HG03442 (cell line): ENCODE results near the gene SDHC.
"Not testable (repeated sequence)": the region's sequence is repeated elsewhere in the genome, so short reads cannot be mapped to it uniquely, and the experiment has no call there.

ENCODE experiments used
- ATAC-seq: cut with Tn5 transposase; IDR thresholded peaks from one replicate; pipeline ENCODE4 v1.9.1; 2021; ENCODE audit warnings: mild to moderate bottlenecking, moderate library complexity; ENCODE audit not compliant: unreplicated experiment

The SDHC gene

GRCh38 chr1:161381707-161382106 is 67.5 kb downstream of the SDHC start:
- ATAC-seq = no peak

GRCh38 chr1:161382214-161383019 is 68.2 kb downstream of the SDHC start:
- ATAC-seq = no peak

GRCh38 chr1:161388639-161389038 is 74.5 kb downstream of the SDHC start:
- no peak for ATAC-seq

DNA sequence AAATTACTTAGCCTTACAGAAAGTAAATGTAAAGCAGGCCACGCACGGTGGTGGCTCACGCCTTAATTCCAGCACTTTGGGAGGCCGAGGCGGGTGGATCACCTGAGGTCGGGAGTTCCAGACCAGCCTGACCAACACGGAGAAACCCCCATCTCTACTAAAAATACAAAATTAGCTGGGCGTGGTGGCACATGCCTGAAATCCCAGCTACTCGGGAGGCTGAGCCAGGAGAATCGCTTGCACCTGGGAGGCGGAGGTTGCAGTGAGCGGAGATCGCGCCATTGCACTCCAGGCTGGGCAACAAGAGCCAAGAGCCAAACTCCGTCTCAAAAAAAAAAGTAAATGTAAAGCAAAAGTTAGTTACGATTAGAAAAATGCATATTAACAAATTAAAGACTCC is 75.0 kb downstream of the SDHC start:
- not testable (repeated sequence) for ATAC-seq

GRCh38 chr1:161389691-161390558 is 75.7 kb downstream of the SDHC start:
- ATAC-seq = peak; percentile 73

GRCh38 chr1:161390559-161390858 is 76.3 kb downstream of the SDHC start:
- peak; percentile 13 for ATAC-seq

GRCh38 chr1:161391136-161391535 is 77.0 kb downstream of the SDHC start:
- not testable (repeated sequence) for ATAC-seq

DNA sequence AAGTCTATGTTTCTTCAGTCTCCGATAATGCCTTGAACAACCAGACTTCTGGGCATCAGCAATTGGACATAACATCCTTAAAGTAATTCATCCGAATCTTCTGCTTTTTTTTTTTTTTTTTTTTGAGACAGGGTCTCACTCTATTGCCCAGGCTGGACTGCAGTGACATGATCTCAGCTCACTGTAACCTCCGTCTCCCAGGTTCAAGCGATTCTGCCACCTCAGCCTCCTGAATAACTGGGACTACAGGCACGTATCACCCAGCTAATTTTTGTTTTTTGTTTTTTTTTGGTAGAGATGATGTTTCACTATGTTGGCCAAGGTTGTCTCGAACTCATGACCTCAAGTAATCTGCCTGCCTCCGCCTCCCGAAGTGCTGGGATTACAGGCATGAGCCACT is 77.4 kb downstream of the SDHC start:
- no peak for ATAC-seq

DNA sequence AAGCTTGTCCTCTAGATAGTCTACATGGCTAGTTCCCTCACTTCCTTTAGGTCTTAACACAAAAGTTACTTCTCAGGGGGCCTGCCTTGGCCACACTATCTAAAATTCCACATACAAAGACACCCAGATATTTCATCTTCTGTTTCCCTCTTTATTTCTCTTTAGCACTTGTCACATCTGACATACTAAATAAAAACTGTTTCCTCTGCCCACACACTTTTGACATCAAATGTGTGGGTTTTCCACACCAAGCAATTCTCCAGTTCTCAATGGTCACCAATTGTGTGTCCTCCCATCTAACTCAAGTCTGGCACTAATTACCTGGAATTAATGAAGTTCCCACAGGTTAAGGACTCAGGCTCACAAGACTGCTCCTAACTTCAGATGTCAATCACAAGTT is 79.0 kb downstream of the SDHC start:
- no peak for ATAC-seq

DNA sequence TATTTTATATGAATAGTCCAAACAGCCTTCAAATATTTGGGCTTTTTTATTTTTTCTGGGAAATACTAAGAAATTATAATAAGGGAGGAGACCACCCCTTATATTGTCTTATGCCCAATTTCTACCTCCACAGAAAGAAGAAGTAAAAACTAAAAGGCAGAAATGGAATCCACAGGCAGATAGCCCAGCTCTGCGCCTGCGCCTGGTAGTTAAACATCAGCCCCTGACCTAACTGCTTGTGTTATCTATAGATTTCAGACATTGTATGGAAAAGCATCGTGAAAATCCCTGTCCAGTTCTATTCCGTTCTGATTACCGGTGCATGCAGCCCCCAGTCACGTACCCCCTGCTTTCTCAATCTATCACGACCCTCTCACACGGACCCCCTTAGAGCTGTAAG is 82.9 kb downstream of the SDHC start:
- ATAC-seq = not testable (repeated sequence)

DNA sequence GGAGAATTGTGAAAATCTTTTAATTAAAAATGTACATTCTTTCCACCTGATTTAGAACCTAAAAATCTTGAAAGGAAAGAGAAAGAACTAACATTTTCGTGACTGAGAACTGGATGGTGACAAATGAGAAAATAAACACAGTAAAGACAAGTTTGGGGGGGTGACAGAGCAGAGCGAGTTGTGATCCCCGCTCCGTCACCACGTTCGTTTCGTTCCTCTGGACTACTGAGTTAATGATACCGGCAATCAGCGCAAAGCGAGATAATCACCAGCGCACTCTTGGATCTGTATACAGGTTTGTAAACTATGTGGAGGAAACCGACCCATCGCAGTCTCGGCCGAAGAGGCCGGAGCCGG is 84.7 kb downstream of the SDHC start:
- peak; percentile 20 for ATAC-seq

DNA sequence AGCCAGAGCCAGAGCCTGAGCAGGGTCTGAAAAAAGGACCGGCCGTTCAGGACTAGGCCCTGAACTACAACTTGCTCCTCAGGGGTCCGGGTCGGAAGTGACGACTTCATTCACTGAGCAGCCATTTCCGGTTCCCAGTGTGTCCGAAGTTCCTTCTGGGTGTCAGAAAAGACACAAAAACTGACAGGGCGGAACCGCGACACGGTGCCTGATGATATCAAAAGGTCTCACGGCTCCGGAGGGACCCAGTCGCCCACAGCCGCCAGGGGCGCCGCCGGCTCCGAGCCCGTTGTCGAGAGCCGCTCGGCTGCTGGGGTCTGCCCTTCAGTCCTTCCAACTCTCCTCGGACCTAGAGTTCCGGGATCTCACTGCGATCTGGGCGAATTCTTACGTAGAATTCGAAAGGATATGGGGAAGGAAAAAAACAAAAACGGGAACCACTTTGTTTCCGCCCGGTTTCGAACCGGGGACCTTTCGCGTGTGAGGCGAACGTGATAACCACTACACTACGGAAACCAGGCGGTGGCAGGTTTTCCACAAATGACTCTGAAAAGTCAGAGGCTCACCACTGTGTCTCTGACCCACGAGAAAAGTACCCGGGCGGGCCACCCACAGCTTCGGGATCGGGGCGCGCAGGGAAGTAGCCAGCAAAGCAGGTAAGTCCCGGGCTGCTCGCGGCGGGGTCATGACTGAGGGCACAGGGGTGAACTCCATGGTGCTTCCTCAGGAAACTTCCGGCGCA is 85.2 kb downstream of the SDHC start:
- ATAC-seq = peak; percentile 67

GRCh38 chr1:161402446-161402845 is 88.3 kb downstream of the SDHC start:
- ATAC-seq = no peak

DNA sequence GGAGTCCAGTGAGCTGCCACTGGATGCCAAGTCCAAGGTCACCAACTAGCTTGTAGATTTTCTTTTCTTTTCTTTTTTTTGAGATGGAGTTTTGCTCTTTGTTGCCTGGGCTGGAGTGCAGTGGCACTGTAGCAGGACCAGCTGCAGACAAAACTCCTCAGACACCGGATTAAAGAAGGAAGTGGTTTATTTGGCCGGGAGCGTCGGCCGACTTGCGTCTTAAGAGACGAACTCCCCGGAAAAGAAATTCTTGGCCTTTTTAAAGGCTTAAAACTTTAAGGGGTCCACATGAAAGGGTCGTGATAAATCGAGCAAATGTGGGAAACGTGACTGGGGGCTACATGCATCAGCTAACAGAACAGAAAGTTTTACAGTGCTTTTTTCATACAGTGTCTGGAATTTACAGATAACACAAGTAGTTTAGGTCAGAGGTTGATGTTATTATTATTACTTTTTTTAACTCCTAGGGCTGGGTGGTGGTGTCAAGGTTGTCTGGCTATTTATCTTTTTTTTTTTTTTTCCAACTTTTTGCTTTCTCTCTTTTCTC is 89.9 kb downstream of the SDHC start:
- no peak for ATAC-seq

DNA sequence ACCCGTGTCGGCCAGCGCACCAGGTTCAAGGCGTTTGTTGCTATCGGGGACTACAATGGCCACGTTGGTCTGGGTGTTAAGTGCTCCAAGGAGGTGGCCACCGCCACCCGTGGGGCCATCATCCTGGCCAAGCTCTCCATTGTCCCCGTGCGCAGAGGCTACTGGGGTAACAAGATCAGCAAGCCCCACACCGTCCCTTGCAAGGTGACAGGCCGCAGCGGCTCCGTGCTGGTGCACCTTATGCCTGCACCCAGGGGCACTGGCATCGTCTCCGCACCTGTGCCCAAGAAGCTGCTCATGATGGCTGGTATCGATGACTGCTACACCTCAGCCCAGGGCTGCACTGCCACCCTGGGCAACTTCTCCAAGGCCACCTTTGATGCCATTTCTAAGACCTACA is 92.4 kb downstream of the SDHC start:
- not testable (repeated sequence) for ATAC-seq

DNA sequence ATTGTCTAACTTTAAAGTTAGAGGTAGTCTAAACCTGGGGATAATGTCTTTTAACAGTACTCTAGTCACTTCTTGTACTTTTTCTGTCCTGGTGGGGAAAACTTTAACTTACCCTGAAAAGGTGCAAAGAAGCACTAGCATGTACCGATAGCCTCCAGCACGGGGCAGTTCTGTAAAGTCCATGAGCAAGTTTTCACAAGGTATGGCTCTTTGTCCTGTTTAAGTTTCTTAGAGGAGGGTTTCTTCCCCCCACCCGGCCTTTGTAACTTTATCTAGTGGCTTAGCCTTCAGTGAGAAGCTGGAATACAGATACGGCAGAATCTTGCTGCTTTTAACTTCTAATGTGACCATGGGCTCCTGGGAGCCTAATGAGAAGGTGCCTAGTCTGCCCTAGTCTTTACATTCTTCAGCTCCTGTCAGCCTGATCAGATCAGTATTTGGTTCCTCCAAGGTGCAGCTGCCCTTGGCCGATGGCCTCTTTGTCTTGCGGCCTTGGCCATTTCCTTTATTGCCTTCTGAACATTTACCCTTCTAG is 93.3 kb downstream of the SDHC start:
- no peak for ATAC-seq

- no peak for ATAC-seq
Observed at GRCh38 chr1:161408429-161409052, 94.4 kb downstream of the SDHC start.

GRCh38 chr1:161409848-161410635 is 95.9 kb downstream of the SDHC start:
- ATAC-seq = not testable (repeated sequence)

- ATAC-seq = not testable (repeated sequence)
Observed at GRCh38 chr1:161410636-161410970, 96.4 kb downstream of the SDHC start.
